Aorta (tissue), 5 donors: ENCODE measurements around the gene COP1. TPM values are rescaled to one million over a fixed set of nuclear protein-coding genes. Genes with fewer than 3 reads are reported as not detected.
"Not testable (repeated sequence)": the region's sequence is repeated elsewhere in the genome, so short reads cannot be mapped to it uniquely, and the experiment has no call there.

Experiments
- ATAC-seq: fragments of 200-7000 bp; cut with Tn5 transposase; one replicate; pipeline ENCODE4 v1.9.1; 2022; ENCODE audit warnings: moderate library complexity; ENCODE audit not compliant: low FRiP score
- DNase-seq, 2 donors: peaks; one replicate each; pipeline ENCODE4 v3.0.0-alpha.2; 2020
- H3K27ac ChIP-seq, 2 donors: one replicate each; pipeline ENCODE4 v1.5.1; 2013; ENCODE audit warnings: low read length in 2 of 2, mild to moderate bottlenecking in 2 of 2, moderate library complexity in 2 of 2, control low read depth in 1 of 2, inconsistent platforms in 1 of 2, low read depth in 1 of 2
- H3K27me3 ChIP-seq, 2 donors: one replicate each; pipeline ENCODE4 v1.6.1; 2013; ENCODE audit warnings: control low read depth in 1 of 2, low read length in 1 of 2, mild to moderate bottlenecking in 1 of 2, moderate library complexity in 1 of 2; ENCODE audit not compliant: insufficient read depth in 2 of 2, control insufficient read depth in 1 of 2
- H3K36me3 ChIP-seq, 2 donors: one replicate each; pipeline ENCODE4 v1.6.1; 2013; ENCODE audit warnings: control low read depth in 1 of 2, low read length in 1 of 2, mild to moderate bottlenecking in 1 of 2; ENCODE audit not compliant: insufficient read depth in 2 of 2, control insufficient read depth in 1 of 2
- H3K4me1 ChIP-seq, 2 donors: one replicate each; pipeline ENCODE4 v1.6.1; 2013; ENCODE audit warnings: low read length in 2 of 2, control low read depth in 1 of 2, mild to moderate bottlenecking in 1 of 2, moderate library complexity in 1 of 2; ENCODE audit not compliant: insufficient read depth in 2 of 2, control insufficient read depth in 1 of 2
- H3K4me3 ChIP-seq, 2 donors: one replicate each; pipeline ENCODE4 v1.5.1; 2013; ENCODE audit warnings: low read length in 2 of 2, control low read depth in 1 of 2, mild to moderate bottlenecking in 1 of 2
- H3K9me3 ChIP-seq: one replicate; pipeline ENCODE4 v1.6.1; 2013; ENCODE audit warnings: mild to moderate bottlenecking, low read length; ENCODE audit not compliant: control insufficient read depth
- WGBS, 2 donors: extraction: QIAGEN DNeasy Blood & Tissue Kit; methylation state at CpG; one replicate each; pipeline ENCODE4 v1.1.7; 2013; 5-methylcytosine and 5-hydroxymethylcytosine counted together
- intact Hi-C, 2 donors: fragments of 100-400 bp; cut with DNase I; formaldehyde crosslinking; loops; one replicate each; pipeline versions ENCODE4 v1.14.2 to v1.15.0; 2022
- polyA plus RNA-seq, 2 donors: library from polyadenylated mRNA; stranded (reverse); fragments of 200-250 nt; gene quantifications; one replicate each; pipeline ENCODE4 v1.2.3, GENCODE V29; 2013
- total RNA-seq, 2 donors: library from RNA; stranded (reverse); fragmentation: NEBNext Ultra II Directional; extraction: Animal tissue kit (Norgen Biotek cat#: 25700); gene quantifications; one replicate each; pipeline ENCODE4 v1.2.1, GENCODE V29; 2021
- donor health status: healthy with polysubstance abuse.
- donor health status: Bipolar disorder and iron deficiency.
- donor health status: DM: no; HTN: no; CAD: no.
- donor health status: DM: no; HTN: no; CAD: no.
- donor health status: DM: yes; HTN: yes; CAD: no.

COP1 gene
- total and polyA plus RNA-seq, 4 donors, result 30.4 to 54.2 (median 37.8) TPM

DNA sequence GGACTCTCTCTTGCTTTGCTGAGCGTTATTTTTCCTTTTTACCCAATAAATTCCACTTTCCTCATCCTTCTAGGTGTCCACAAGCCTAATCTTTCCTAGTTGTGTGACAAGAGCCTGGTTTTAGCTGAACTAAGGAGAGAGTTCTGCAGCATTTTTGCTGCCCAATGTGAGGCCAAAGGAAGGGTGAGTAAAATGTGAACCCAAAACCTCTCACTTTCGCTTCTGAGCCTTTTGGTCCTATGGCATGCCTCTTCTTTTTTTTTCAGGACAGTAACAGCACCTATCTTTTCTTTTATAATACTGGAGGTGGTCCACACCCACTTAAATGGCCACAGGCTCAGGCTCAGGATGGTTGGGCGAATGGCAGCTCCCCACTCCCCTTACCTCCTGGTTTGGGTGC lies 111.1 kb downstream of the COP1 start:
- H3K27me3 ChIP-seq, result no peaks in the 10 kb centered on the region
- no peak overlapping the region for H3K4me3 ChIP-seq
- intact Hi-C loops, result no loop called here
- ATAC-seq (no peak), DNase-seq (no peak)
- H3K9me3 ChIP-seq, result peaks cover 2% of the 10 kb centered on the region
- no peak overlapping the region for H3K27ac ChIP-seq
- 98% methylated on average over 3 of the region's 3 CpGs for WGBS, 2 donors
- H3K4me1 ChIP-seq, result no peaks in the 10 kb centered on the region
- peaks cover 0 to 5% of the 10 kb centered on the region in 2 donors for H3K36me3 ChIP-seq

DNA sequence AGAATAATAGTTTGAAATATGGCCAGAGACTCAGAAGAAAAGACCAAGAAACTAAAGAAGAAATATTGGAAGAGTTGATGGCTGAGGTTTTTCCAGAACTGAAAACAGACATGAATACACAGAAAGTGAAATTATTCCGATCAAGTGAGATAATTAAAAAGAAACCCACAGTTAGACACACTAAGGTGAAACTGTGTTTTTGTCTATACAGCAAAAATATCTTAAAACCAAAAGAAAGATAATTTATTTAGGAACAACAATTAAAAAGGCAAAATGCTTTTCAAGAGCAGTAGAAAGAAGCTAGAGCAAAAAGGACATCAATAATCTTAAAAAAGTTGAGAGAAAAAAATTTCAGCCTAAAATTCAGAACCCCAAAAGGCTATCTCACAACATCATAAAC lies 116.3 kb downstream of the COP1 start:
- Histone ChIP-seq H3K9me3 (no peaks in the 10 kb centered on the region), H3K27ac (no peak overlapping the region), H3K36me3 (no peaks in the 10 kb centered on the region), H3K27me3 (no peaks in the 10 kb centered on the region), H3K4me1 (no peaks in the 10 kb centered on the region), H3K4me3 (no peak overlapping the region)
- no peak for ATAC-seq
- intact Hi-C loops, result no loop called here
- 89 to 94% methylated on average over 1 of the region's 1 CpG for WGBS, 2 donors
- DNase-seq, result no peak

DNA sequence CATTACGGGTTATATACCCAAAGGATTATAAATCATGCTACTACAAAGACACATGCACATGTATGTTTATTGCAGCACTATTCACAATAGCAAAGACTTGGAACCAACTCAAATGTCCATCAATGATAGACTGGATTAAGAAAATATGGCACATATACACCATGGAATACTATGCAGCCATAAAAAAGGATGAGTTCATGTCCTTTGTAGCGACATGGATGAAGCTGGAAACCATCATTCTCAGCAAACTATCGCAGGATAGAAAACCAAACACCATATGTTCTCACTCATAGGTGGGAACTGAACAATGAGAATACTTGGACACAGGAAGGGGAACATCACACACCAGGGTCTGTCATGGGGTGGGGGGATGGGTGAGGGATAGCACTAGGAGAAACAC lies 119.3 kb downstream of the COP1 start:
- H3K27ac ChIP-seq, H3K4me3 ChIP-seq, H3K27me3 ChIP-seq, H3K9me3 ChIP-seq, H3K36me3 ChIP-seq, intact Hi-C loops, ATAC-seq, DNase-seq, H3K4me1 ChIP-seq: not testable (repeated sequence)
- 97 to 98% methylated on average over 3 of the region's 3 CpGs for WGBS, 2 donors

DNA sequence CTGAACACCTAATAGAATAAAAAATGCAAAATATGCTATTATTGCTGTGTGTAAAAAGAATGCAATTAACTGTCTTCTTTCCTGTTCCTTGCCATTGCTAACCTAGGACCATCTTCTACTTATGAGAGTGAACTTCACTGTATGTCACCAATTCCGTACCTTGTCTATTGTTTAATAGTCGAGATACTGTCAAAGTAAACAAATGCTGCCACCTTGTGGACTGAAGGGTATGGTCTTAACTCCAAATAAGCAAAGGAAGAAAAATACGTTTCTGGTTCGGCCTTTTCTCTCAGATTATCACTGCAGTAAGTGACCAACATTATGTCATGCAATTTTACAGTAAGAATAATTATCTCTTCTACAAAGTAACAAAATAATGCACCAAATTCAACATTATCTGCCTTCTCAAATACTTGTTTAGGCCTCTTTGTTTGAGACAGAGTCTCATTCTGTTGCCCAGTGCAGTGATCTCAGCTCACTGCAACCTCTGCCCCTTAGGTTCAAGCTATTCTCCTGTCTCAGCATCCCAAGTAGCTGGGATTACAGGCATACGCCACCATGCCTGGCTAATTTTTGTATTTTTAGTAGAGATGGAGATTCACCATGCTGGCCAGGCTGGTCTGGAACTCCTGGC lies 133.4 kb downstream of the COP1 start:
- no peaks in the 10 kb centered on the region for H3K27me3 ChIP-seq
- no peak overlapping the region for H3K27ac ChIP-seq
- intact Hi-C loops, result loop anchor here (2.0 to 10.0 kb wide), 5 partner anchors 139 to 919 kb away; no protein-coding TSS in a partner anchor
- peak; percentile 69 for ATAC-seq
- H3K4me3 ChIP-seq, result no peak overlapping the region
- DNase-seq, result no peak
- WGBS, 2 donors, result 12 to 15% methylated on average over 5 of the region's 5 CpGs
- H3K36me3 ChIP-seq, result no peaks in the 10 kb centered on the region
- H3K9me3 ChIP-seq, result no peaks in the 10 kb centered on the region
- H3K4me1 ChIP-seq, result no peaks in the 10 kb centered on the region

DNA sequence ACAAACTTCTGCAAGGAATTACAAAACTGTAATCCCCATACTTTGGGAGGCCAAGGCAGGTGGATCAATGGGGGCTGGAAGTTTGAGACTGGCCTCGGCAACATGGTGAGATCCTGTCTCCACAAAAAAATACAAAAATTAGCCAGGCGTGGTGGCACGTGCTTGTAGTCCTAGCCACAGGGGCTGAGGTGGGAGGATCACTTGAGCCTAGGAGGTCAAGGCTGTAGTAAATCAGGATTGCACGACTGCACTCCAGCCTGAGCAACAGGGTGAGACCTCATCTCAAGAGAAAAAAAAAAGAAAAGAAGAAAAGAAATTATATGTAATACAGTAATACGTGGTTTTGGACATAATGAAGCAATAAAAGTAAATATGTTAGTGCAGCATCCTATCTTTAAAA lies 138.2 kb downstream of the COP1 start:
- H3K9me3 ChIP-seq, result no peaks in the 10 kb centered on the region
- DNase-seq (no peak), ATAC-seq (no peak)
- H3K27me3 ChIP-seq, result no peaks in the 10 kb centered on the region
- no peaks in the 10 kb centered on the region for H3K4me1 ChIP-seq
- no peak overlapping the region for H3K4me3 ChIP-seq
- 90 to 93% methylated on average over 5 of the region's 5 CpGs for WGBS, 2 donors
- H3K36me3 ChIP-seq, result no peaks in the 10 kb centered on the region
- H3K27ac ChIP-seq, result no peak overlapping the region
- intact Hi-C loops, result loop anchor here in 1 of 2 donors (10.0 kb wide), 1 partner anchor 184 kb away; no protein-coding TSS in a partner anchor

DNA sequence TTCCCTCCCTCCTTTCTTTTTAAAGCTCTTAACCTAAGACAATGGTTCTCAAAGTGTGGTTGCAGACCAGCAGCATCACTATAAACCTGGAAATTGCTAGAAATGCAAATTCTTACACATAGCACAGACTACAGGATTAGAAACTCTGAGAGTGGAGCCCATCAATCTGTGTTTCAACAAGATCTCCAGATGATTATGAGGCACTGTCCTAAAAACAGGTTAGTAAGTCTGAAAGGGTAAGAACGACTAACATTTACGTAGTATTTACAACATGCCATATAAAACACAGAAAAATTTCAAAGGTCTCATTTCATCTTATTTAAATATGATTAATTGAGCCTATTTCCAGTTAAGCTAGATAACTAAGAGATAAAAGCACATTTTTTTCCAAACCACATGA lies 138.8 kb downstream of the COP1 start:
- DNase-seq (no peak), ATAC-seq (no peak)
- Histone ChIP-seq H3K36me3 (no peaks in the 10 kb centered on the region), H3K27me3 (no peaks in the 10 kb centered on the region), H3K4me1 (no peaks in the 10 kb centered on the region), H3K4me3 (no peak overlapping the region), H3K27ac (no peak overlapping the region), H3K9me3 (no peaks in the 10 kb centered on the region)
- intact Hi-C loops, result loop anchor here in 1 of 2 donors (10.0 kb wide), 1 partner anchor 183 kb away; no protein-coding TSS in a partner anchor
- 86 to 89% methylated on average over 2 of the region's 2 CpGs for WGBS, 2 donors

DNA sequence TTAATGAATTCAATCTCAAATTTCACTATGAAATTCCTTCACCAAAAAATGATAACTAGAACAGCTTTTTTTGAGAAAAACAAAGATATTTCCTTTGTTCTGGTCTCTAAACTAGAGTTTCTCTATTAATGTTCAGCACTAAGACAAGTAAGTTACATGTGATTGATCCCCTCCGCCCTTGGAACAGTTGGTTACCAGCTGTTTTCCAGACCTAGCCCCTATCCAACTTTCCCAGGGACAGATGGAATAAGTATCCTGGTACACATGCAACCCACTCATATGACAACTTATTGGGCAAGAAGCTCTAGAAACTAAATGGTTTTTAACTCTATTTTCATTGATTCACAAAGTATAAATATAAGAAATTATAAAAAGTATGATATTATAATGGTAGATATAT lies 140.4 kb downstream of the COP1 start:
- Histone ChIP-seq H3K27me3 (no peaks in the 10 kb centered on the region), H3K4me1 (no peaks in the 10 kb centered on the region), H3K36me3 (no peaks in the 10 kb centered on the region), H3K9me3 (no peaks in the 10 kb centered on the region), H3K4me3 (no peak overlapping the region), H3K27ac (no peak overlapping the region)
- WGBS, 2 donors, result 97 to 99% methylated on average over 1 of the region's 1 CpG
- no peak for DNase-seq
- no peak for ATAC-seq
- intact Hi-C loops, result loop anchor here in 1 of 2 donors (10.0 kb wide), 1 partner anchor 182 kb away; no protein-coding TSS in a partner anchor

DNA sequence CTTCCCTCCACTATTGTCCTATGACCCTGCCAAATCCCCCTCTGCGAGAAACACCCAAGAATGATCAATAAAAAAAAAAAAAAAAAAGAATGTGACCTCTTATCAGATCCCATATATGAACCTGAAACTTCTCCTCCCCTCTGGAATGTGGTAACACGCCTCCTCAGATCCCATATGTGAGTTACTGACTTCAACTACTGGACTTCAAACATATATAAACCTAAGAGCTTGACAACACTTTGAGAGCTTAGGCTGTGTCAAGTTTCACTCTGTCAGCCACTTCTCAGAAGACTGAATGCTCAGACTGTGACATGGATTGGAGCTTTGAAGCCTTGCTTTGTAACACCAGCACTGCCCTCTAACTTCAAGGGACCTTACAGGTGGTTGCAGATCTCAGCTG lies 148.4 kb downstream of the COP1 start:
- H3K4me1 ChIP-seq, result no peaks in the 10 kb centered on the region
- H3K36me3 ChIP-seq, result no peaks in the 10 kb centered on the region
- no peaks in the 10 kb centered on the region for H3K27me3 ChIP-seq
- intact Hi-C loops, result no loop called here
- H3K27ac ChIP-seq, result no peak overlapping the region
- H3K9me3 ChIP-seq, result no peaks in the 10 kb centered on the region
- ATAC-seq, result no peak
- WGBS, 2 donors, result 0 to 90% methylated on average over 1 to 2 of the region's 2 CpGs
- H3K4me3 ChIP-seq, result no peak overlapping the region
- DNase-seq, result no peak

DNA sequence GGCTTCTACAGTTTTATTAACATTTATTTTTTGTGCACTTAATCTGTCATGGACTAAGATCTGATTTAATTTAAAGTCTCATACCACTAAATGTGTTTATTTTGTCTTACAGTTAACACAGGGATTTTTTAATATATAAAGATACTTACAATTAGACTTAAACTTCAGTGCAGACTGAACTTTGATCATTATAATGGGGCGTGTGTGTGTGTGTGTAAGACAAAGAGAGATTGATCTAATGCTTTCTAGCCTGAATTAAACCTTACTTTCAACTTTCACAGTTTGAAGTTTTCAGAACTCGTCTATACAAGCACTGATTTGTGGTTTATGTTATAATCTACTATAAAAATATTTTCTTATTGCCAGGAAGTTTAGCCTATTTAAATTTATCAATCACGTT lies 150.8 kb downstream of the COP1 start:
- no peaks in the 10 kb centered on the region for H3K27me3 ChIP-seq
- 82 to 89% methylated on average over 3 of the region's 3 CpGs for WGBS, 2 donors
- intact Hi-C loops, result no loop called here
- no peak overlapping the region for H3K27ac ChIP-seq
- no peaks in the 10 kb centered on the region for H3K36me3 ChIP-seq
- no peak for DNase-seq
- no peak overlapping the region for H3K4me3 ChIP-seq
- no peak for ATAC-seq
- no peaks in the 10 kb centered on the region for H3K9me3 ChIP-seq
- H3K4me1 ChIP-seq, result peaks cover 0 to 3% of the 10 kb centered on the region in 2 donors
